Liver (tissue), 9 donors: ENCODE results near the gene TAF3. TPM values are rescaled to one million over a fixed set of nuclear protein-coding genes. Genes with fewer than 3 reads are reported as not detected.

Source experiments
- DNase-seq: peaks from one replicate; pipeline ENCODE4 v3.0.0-alpha.2; 2017; ENCODE audit warnings: low spot score
- H3K27ac ChIP-seq, 2 donors: one replicate each; pipeline ENCODE4 v1.7.0; 2013; ENCODE audit warnings: inconsistent platforms in 2 of 2, low read length in 2 of 2, control low read depth in 1 of 2, low read depth in 1 of 2, mild to moderate bottlenecking in 1 of 2
- H3K27me3 ChIP-seq, 4 donors: one replicate each; pipeline versions ENCODE4 v1.6.1 to v1.7.0; 2013; ENCODE audit warnings: low read length in 3 of 4, inconsistent platforms in 1 of 4, mild to moderate bottlenecking in 1 of 4, moderate library complexity in 1 of 4; ENCODE audit not compliant: control insufficient read depth in 4 of 4, insufficient read depth in 4 of 4
- H3K36me3 ChIP-seq, 4 donors: one replicate each; pipeline versions ENCODE4 v1.6.1 to v1.7.0; 2013; ENCODE audit warnings: low read length in 3 of 4, mild to moderate bottlenecking in 3 of 4, low read depth in 1 of 4, moderate library complexity in 1 of 4; ENCODE audit not compliant: control insufficient read depth in 4 of 4, insufficient read depth in 3 of 4
- H3K4me1 ChIP-seq, 4 donors: one replicate each; pipeline versions ENCODE4 v1.6.1 to v1.7.0; 2013; ENCODE audit warnings: low read length in 3 of 4, mild to moderate bottlenecking in 3 of 4, moderate library complexity in 1 of 4; ENCODE audit not compliant: control insufficient read depth in 4 of 4, insufficient read depth in 4 of 4
- H3K4me3 ChIP-seq, 3 donors: one replicate each; pipeline versions ENCODE4 v1.6.1 to v1.7.0; 2013; ENCODE audit warnings: low read length in 3 of 3, control low read depth in 1 of 3, low read depth in 1 of 3, mild to moderate bottlenecking in 1 of 3
- H3K9ac ChIP-seq, 2 donors: one replicate each; pipeline ENCODE4 v1.7.0; 2013; ENCODE audit warnings: low read length in 2 of 2, mild to moderate bottlenecking in 2 of 2, moderate library complexity in 2 of 2, control low read depth in 1 of 2, low read depth in 1 of 2
- H3K9me3 ChIP-seq, 4 donors: one replicate each; pipeline versions ENCODE4 v1.6.1 to v1.7.0; 2013; ENCODE audit warnings: low read length in 3 of 4; ENCODE audit not compliant: control insufficient read depth in 4 of 4
- ATF3 ChIP-seq: IDR thresholded peaks from 2 replicates; pipeline ENCODE4 v1.6.1; 2016; ENCODE audit warnings: antibody characterized with exemption
- FOXA1 ChIP-seq: IDR thresholded peaks from 2 replicates; pipeline ENCODE4 v1.6.1; 2016; ENCODE audit warnings: antibody characterized with exemption
- FOXA2 ChIP-seq: IDR thresholded peaks from 2 replicates; pipeline ENCODE4 v1.6.1; 2016; ENCODE audit warnings: antibody characterized with exemption
- GABPA ChIP-seq, 2 donors: IDR thresholded peaks in 1 of 2; conservative IDR thresholded peaks in 1 of 2; 2 replicates each; pipeline ENCODE4 v1.6.1; 2016; ENCODE audit warnings: antibody characterized with exemption in 2 of 2, mild to moderate bottlenecking in 1 of 2, moderate library complexity in 1 of 2
- HNF4A ChIP-seq, 2 donors: conservative IDR thresholded peaks; 2 replicates each; pipeline ENCODE4 v1.6.1; 2016; ENCODE audit warnings: antibody characterized with exemption in 2 of 2, mild to moderate bottlenecking in 2 of 2
- HNF4G ChIP-seq: IDR thresholded peaks from 2 replicates; pipeline ENCODE4 v1.6.1; 2016; ENCODE audit warnings: antibody characterized with exemption
- JUND ChIP-seq, 2 donors: IDR thresholded peaks; 2 replicates each; pipeline ENCODE4 v1.6.1; 2016; ENCODE audit warnings: antibody characterized with exemption in 2 of 2
- MAX ChIP-seq: IDR thresholded peaks from 2 replicates; pipeline ENCODE4 v1.6.1; 2016; ENCODE audit warnings: antibody characterized with exemption
- NR2F2 ChIP-seq: IDR thresholded peaks from 2 replicates; pipeline ENCODE4 v1.6.1; 2016; ENCODE audit warnings: antibody characterized with exemption
- RAD21 ChIP-seq, 2 donors: IDR thresholded peaks; 2 replicates each; pipeline ENCODE4 v1.6.1; 2016; ENCODE audit warnings: antibody characterized with exemption in 2 of 2, mild to moderate bottlenecking in 2 of 2
- RXRA ChIP-seq, 2 donors: IDR thresholded peaks; 2 replicates each; pipeline ENCODE4 v1.6.1; 2017 to 2018; ENCODE audit warnings: antibody characterized with exemption in 2 of 2, mild to moderate bottlenecking in 1 of 2
- SP1 ChIP-seq: IDR thresholded peaks from 2 replicates; pipeline ENCODE4 v1.6.1; 2018; ENCODE audit warnings: antibody characterized with exemption, mild to moderate bottlenecking
- TAF1 ChIP-seq: conservative IDR thresholded peaks from 2 replicates; pipeline ENCODE4 v1.6.1; 2016; ENCODE audit warnings: antibody characterized with exemption, mild to moderate bottlenecking
- YY1 ChIP-seq: IDR thresholded peaks from 2 replicates; pipeline ENCODE4 v1.6.1; 2016; ENCODE audit warnings: antibody characterized with exemption, mild to moderate bottlenecking
- ZBTB33 ChIP-seq: IDR thresholded peaks from 2 replicates; pipeline ENCODE4 v1.6.1; 2016; ENCODE audit warnings: antibody characterized with exemption
- WGBS: extraction: QIAGEN DNeasy Blood & Tissue Kit; methylation state at CpG from one replicate; pipeline ENCODE4 v1.1.7; 2013; 5-methylcytosine and 5-hydroxymethylcytosine counted together
- polyA plus RNA-seq, 2 donors: library from polyadenylated mRNA; stranded (reverse) in 1 of 2; unstranded in 1 of 2; fragments of 200-250 nt in 1 of 2; fragments of >200 nt in 1 of 2; fragmentation: Nextera tagmentation in 1 of 2; extraction: Ambion mirVana in 1 of 2; gene quantifications; one replicate each; pipeline versions ENCODE4 v1.2.1 to v1.2.3, GENCODE V29; 2013 to 2015
- total RNA-seq, 2 donors: library from RNA; depleted of rRNA; stranded (reverse); fragments of >200 nt; gene quantifications; one replicate each; pipeline ENCODE4 v1.2.3, GENCODE V29; 2014
- TF ChIP-seq, protein P1 (sequence below): IDR thresholded peaks from 2 replicates; pipeline ENCODE4 v1.6.1; 2016; ENCODE audit warnings: antibody characterized with exemption, mild to moderate bottlenecking
- TF ChIP-seq, protein P2 (sequence below): fragments of 150-350 bp; IDR thresholded peaks from 2 replicates; pipeline ENCODE4 v1.5.1; 2017; ENCODE audit warnings: improper control_type of control experiment, low read depth, low read length; ENCODE audit not compliant: missing input control
- donor health status: healthy.
- donor health status: healthy.
- donor health status: healthy.
- donor health status: healthy.
- donor health status: healthy.

The TAF3 gene
- total and polyA plus RNA-seq, 4 donors, result 1.5 to 3.6 (median 1.9) TPM

GRCh38 chr10:7922707-7923106, 104.4 kb downstream of the TAF3 start (continued):
- no peak for TF ChIP-seq ZBTB33
- no peak for TF ChIP-seq RXRA (IDR thresholded peaks at IDR 0.05)
- TF ChIP-seq NR2F2, result no peak
- no peak for TF ChIP-seq JUND (IDR thresholded peaks at IDR 0.05)
- no peak for TF ChIP-seq YY1
- TF ChIP-seq MAX, result no peak

DNA sequence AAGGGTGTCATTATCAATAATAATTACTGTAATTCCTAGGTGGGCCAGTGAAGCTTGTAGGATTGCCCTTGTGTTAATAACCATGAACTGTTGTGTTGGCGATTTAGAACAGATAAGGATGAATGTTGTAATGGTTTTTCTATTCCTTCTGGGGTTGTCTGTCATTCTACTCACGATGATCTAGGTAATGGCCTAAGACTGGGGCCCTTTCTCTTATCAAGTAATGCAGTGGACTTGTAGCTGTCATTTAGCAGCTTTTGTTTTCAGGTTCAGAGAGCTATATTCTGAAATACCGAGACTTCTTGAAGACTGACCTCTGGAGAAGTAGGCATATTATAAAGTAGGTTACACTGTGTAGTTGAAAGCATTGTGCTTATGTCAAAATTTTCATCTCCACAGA, 110.2 kb downstream of the TAF3 start:
- no peaks in the 10 kb centered on the region for H3K27me3 ChIP-seq
- no peak overlapping the region for H3K4me3 ChIP-seq
- H3K27ac ChIP-seq, result no peak overlapping the region
- WGBS, result 89% methylated on average over 3 of the region's 3 CpGs
- DNase-seq, result no peak
- H3K4me1 ChIP-seq, result peaks cover 0 to 7% (median 2%) of the 10 kb centered on the region in 4 donors
- H3K36me3 ChIP-seq, result no peaks in the 10 kb centered on the region
- no peaks in the 10 kb centered on the region for H3K9me3 ChIP-seq
- no peak overlapping the region for H3K9ac ChIP-seq
- no peak for TF ChIP-seq TAF1
- TF ChIP-seq HNF4A (conservative IDR thresholded peaks at IDR 0.05), result no peak
- TF ChIP-seq FOXA2, result no peak
- no peak for TF ChIP-seq MAX
- TF ChIP-seq, protein P1, sequence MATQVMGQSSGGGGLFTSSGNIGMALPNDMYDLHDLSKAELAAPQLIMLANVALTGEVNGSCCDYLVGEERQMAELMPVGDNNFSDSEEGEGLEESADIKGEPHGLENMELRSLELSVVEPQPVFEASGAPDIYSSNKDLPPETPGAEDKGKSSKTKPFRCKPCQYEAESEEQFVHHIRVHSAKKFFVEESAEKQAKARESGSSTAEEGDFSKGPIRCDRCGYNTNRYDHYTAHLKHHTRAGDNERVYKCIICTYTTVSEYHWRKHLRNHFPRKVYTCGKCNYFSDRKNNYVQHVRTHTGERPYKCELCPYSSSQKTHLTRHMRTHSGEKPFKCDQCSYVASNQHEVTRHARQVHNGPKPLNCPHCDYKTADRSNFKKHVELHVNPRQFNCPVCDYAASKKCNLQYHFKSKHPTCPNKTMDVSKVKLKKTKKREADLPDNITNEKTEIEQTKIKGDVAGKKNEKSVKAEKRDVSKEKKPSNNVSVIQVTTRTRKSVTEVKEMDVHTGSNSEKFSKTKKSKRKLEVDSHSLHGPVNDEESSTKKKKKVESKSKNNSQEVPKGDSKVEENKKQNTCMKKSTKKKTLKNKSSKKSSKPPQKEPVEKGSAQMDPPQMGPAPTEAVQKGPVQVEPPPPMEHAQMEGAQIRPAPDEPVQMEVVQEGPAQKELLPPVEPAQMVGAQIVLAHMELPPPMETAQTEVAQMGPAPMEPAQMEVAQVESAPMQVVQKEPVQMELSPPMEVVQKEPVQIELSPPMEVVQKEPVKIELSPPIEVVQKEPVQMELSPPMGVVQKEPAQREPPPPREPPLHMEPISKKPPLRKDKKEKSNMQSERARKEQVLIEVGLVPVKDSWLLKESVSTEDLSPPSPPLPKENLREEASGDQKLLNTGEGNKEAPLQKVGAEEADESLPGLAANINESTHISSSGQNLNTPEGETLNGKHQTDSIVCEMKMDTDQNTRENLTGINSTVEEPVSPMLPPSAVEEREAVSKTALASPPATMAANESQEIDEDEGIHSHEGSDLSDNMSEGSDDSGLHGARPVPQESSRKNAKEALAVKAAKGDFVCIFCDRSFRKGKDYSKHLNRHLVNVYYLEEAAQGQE, result no peak
- no peak for TF ChIP-seq SP1

GRCh38 chr10:7932301-7933036, 114.2 kb downstream of the TAF3 start:
- DNase-seq, result no peak
- H3K36me3 ChIP-seq, result no peaks in the 10 kb centered on the region
- TF ChIP-seq FOXA2, result no peak
- peak; percentile 24 to 74 for TF ChIP-seq GABPA (IDR thresholded peaks at IDR 0.05 in 1 of 2, conservative IDR thresholded peaks at IDR 0.05 in 1 of 2)
- no peak for TF ChIP-seq ATF3
- peak; percentile 58 for TF ChIP-seq MAX
- TF ChIP-seq, protein P2, sequence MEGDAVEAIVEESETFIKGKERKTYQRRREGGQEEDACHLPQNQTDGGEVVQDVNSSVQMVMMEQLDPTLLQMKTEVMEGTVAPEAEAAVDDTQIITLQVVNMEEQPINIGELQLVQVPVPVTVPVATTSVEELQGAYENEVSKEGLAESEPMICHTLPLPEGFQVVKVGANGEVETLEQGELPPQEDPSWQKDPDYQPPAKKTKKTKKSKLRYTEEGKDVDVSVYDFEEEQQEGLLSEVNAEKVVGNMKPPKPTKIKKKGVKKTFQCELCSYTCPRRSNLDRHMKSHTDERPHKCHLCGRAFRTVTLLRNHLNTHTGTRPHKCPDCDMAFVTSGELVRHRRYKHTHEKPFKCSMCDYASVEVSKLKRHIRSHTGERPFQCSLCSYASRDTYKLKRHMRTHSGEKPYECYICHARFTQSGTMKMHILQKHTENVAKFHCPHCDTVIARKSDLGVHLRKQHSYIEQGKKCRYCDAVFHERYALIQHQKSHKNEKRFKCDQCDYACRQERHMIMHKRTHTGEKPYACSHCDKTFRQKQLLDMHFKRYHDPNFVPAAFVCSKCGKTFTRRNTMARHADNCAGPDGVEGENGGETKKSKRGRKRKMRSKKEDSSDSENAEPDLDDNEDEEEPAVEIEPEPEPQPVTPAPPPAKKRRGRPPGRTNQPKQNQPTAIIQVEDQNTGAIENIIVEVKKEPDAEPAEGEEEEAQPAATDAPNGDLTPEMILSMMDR, result no peak
- TF ChIP-seq YY1, result peak; percentile 54
- TF ChIP-seq HNF4A (conservative IDR thresholded peaks at IDR 0.05), result peak; percentile 78 to 88
- peak in 1 of 2 donors; percentile 43 for TF ChIP-seq JUND (IDR thresholded peaks at IDR 0.05)
- TF ChIP-seq RAD21 (IDR thresholded peaks at IDR 0.05), result peak; percentile 30 to 35
- TF ChIP-seq TAF1, result peak; percentile 53
- peak; percentile 80 for TF ChIP-seq HNF4G
- no peak for TF ChIP-seq FOXA1
- peak; percentile 79 for TF ChIP-seq NR2F2
- TF ChIP-seq SP1, result peak; percentile 93
- TF ChIP-seq ZBTB33, result peak; percentile 39
- peak; percentile 43 to 59 for TF ChIP-seq RXRA (IDR thresholded peaks at IDR 0.05)

More at GRCh38 chr10:7932301-7933036, 114.2 kb downstream of the TAF3 start:
- Histone ChIP-seq H3K27me3 (no peaks in the 10 kb centered on the region), H3K4me3 (no peak overlapping the region), H3K9ac (no peak overlapping the region), H3K4me1 (peaks cover 0 to 7% (median 2%) of the 10 kb centered on the region in 4 donors), H3K27ac (peak overlapping the region; percentile 38 to 44), H3K9me3 (no peaks in the 10 kb centered on the region)
- 70% methylated on average over 9 of the region's 9 CpGs for WGBS
